AML-193 (cell line): ENCODE data around the gene ZNF681.
"Not testable (repeated sequence)": the region's sequence is repeated elsewhere in the genome, so short reads cannot be mapped to it uniquely, and the experiment has no call there.

Source experiments
- DNase-seq, 2 experiments: peaks; one replicate each; lab custom pipeline; 2025; lab: John Stamatoyannopoulos, UW

ZNF681 gene

DNA sequence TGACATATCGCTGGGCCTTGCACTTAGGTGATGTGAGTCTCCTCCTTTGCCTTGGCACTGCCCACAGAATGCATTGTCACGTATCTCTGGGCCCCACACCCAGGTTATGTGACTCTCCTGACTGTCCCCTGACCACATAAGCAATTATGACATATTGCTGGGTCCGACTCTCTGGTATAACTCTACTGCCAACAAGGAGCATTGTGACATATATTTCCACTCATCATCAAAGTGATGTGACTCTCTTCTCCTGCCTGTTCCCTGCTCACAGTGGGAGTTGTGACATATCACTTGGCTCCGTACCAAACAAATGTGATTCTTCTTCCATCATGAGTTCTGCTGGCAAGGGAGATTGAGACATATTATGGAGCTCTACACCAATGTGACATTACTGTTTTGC, 15.4 kb upstream of the ZNF681 start:
- peak in 1 of 2 experiments; percentile 65 for DNase-seq

DNA sequence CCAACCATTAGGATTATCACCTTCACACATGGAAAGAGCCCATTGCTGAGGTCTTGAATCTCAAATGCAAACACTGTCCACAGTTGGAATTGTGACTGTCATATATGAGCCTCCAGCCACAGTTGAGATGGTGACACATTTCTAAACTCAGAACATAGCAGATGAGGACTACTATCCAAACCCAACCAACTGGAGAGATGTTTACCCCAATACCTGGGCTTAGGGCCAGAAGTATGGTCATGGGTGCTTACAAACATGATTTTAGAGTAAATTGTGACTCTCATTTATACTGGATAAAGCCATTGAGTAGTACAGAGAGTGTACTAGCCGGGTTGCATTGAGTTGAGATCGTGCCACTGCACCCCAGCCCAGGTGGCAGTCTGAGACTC, 14.0 kb upstream of the ZNF681 start:
- no peak for DNase-seq

DNA sequence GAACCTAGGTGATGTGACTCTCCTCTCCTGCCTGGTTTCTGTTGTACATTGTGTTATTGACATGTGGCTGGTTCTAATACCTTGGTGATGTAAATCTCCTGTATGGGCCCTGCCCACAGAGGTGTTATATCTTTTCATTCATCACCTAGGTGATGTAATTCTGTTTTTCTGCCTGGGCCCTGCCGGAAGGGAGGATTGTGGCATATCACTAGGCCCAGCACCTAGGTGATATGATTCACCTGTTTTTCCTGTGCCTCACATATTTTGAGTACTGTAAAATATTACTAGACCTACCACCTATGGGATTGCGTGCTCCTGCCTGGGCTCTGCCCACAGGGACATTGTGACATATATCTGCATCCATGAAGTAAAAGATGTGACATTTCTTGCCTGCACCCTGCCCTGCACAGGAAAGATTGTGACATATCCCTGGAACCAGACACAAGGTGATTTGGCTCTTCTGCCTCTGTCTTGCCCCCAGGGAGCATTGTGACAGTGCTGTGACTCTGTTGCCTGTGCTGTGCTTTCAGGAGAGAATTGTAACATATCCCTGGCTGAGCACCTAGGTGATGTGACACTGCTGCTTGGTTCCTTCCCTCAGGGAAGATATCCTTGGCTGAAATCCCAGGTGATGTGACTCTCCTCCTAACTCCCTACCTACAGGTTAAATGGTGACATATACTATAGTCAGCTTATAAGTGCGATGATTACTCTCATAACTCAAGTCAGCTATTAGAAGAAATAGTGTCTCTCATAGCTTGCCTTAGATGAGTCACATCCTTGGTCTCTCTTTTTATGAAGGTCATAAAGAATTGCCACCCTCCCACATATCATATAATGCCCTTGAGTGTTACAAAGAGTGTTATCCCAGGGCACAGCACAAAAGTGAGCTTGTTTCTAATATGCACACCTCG, 13.3 kb upstream of the ZNF681 start:
- DNase-seq, result no peak

DNA sequence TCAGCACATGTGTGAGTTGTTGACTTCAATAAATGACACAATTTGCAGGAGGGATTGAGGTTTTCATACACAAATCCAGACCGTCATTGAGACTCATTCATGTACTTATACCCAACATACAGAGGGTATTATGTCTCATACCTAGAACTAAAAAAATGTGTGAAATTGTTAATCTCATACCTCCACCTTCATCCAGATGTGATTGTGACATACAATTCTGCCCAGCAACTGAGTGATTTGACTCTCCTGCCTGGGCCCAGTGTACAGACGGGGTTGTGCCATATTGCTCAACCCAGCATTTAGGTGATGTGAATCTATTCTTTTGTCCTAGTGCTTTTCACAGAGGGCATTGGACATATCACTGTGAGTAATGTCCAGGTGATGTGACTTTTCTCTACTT, 12.6 kb upstream of the ZNF681 start:
- no peak for DNase-seq

DNA sequence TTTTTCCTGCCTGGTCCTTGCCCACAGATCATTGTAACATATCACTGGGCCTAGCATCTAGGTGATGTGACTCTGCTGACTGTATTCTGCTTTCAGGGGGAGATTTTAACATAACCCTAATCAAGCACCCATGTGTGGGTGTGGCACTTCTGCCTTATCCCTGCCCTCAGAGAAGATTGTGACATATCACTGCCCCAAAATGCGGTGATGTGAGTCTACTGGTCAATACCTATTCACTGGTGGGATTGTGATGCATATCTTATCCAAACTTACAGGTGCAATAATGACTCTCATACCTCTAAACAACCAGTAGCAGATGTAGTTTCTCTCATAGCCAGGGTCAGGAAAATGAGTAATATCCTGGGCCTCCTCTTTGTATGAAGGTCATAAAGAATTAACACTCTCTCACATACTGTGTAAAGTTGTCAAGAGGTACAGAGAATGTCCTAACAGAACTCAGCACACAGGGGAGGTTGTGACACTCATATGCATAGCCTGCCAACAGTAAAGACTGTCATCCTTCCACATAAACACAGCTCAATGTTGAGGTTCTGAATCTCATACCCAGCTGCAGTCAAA, 12.1 kb upstream of the ZNF681 start:
- no peak for DNase-seq

DNA sequence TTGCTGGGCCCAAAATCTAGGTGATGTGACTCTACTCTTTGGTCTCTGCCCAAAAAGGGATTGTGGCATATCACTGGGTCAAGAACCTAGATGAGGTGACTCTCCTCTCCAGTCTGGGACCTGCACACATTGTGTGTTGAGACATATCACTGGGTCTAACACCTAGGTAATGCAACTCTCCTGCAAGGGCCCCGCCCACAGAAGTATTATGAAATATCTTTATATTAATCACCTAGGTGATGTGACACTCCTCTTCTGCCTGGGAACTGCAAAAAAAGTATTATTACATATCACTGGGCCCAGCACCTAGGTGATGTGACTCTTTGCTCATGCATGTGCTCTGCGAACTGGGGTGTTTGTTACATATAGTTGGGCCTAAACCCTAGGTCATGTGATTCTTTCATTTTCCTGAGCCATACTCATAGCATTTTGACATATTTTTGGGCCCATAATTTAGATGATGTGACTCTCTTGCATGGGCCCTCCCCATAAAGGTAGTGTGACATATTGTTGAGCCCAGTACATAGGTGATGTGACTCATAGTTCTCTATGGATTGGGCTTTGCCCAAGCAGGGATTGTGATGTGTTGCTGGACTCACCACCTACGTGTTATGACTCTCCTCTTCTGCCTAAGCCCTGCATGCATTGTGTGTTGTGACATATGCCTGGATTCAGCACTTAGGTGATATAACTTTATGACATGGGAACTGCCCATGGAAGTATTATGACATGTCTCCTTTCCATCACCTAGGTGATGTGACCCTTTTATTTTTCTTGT, 11.2 kb upstream of the ZNF681 start:
- DNase-seq, result no peak

DNA sequence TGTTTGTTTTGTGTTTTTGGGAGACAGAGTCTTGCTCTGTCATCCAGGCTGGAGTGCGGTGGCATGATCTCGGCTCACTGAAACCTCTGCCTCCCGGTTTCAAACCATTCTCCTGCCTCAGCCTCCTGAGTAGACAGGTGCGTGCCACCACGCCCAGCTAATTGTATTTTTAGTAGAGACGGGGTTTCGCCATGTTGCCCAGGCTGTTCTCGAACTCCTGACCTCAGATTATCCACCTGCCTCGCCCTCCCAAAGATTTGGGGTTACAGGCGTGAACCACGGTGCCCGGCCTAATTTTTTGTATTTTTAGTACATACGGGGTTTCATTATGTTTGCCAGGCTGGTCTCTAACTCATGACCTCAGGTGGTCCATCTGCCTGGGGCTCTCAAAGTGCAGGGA, 8.3 kb upstream of the ZNF681 start:
- no peak for DNase-seq

DNA sequence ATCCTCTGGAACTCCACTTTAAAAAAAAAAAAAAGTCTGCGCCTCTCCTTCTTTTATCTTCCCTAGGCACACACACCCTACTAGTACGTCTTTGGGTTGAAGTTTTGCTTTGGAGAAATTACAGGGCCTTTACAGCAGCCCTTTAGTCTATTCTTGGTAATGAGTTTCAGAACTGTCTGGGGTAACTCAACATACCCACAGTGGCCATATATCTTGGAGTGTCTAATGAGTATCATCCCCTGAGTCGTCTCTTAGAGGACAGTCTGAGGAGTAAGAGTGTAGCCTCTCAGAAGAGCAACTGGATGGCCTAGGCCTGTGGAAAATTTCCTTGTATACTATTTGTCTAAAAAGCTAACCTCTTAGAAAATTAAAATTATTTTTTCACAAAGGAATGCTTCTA, 6.1 kb upstream of the ZNF681 start:
- DNase-seq, result no peak

DNA sequence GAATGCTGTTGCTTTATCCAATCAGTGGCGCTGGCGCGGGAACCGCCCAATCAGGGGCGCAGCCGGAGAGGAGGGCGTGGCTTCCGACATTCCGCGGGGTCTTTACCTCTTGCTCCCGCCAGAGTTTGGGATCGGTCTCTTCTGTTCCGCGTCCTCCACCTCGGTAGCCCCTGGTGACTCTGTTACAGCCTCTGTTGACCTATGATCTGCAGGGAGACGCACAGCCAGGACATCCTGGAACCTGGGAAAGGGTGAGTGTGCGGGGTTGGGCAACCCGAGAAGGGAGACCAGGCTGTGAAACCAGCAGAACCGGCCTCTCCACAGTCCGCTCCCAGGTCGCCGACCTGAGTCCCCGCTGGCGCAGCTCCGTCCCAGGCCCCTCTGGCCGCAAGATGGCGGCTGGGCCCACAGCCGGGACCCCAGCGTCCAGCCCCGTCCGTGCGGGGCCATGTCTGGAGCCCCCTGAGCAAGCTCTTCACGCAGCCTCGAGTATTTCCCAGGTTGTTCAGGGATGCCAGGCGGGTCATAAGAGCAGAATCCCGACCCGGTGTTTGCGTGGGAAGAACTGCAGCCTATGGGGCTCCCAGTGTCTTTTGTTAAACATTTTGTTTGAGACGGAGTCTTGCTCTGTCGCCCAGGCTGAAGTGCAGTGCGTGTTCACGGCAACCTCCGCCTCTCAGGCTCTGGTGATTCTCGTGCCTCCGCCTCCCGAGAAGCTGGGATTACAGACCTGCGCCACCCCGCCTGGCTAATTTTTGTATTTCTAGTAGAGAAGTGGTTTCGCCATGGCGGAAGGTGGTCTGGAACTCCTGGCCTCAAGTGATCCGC, 4.4 kb upstream of the ZNF681 start:
- peak; percentile 59 to 64 for DNase-seq

DNA sequence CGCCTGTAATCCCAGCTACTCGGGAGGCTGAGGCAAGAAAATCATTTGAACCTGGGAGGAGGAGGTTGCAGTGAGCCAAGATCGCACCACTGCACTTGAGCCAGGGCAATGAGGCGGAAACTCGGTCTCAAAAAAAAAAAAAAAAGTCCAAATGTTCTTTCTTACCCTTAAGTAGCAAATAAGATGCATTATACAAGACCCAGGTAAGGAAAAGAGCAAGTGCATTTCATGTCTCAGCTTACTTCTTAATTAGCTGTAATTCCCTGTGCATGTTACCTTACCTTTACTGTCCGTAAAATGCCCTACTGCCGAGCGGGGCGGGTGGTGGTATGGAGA, 3.8 kb upstream of the ZNF681 start:
- DNase-seq, result no peak

DNA sequence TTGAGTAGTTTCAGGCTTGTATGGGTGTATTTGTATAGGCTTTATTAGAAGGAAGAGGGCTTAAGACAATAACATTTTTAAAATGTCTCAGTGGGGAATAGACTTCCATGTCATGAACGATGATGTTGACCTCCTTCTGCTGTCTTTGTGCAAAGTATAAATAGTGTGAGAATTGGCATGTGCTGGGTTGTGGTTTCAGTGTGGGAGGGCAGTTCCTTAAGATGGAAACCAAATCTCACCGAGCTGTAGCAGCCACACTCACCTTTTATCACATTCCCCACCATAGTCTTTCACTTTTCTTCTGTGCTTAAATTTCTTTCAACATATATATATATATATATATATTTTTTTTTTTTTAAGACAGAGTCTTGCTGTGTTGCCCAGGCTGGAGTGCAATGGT, 1.6 kb upstream of the ZNF681 start:
- DNase-seq, result not testable (repeated sequence)

DNA sequence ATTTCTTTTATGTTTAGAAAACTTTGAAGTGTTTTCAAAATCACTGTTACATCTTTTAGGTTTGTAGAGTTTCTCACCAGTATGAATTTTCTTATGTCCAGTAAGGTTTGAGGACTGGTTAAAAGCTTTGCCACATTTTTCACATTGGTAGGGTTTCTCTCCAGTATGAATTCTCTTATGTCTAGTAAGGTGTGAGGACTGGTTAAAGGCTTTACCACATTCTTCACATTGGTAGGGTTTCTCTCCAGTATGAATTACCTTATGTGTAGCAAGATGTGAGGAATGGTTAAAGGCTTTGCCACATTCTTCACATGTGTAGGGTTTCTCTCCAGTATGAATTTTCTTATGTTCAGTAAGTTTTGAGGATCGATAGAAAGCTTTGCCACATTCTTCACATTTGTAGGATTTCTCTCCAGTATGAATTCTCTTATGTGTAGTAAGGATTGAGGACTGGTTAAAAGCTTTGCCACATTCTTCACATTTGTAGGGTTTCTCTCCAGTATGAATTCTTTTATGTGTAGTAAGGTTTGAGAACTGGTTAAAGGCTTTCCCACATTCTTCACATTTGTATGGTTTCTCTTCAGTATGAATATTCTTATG, 15.0 kb downstream of the ZNF681 start:
- not testable (repeated sequence) for DNase-seq

DNA sequence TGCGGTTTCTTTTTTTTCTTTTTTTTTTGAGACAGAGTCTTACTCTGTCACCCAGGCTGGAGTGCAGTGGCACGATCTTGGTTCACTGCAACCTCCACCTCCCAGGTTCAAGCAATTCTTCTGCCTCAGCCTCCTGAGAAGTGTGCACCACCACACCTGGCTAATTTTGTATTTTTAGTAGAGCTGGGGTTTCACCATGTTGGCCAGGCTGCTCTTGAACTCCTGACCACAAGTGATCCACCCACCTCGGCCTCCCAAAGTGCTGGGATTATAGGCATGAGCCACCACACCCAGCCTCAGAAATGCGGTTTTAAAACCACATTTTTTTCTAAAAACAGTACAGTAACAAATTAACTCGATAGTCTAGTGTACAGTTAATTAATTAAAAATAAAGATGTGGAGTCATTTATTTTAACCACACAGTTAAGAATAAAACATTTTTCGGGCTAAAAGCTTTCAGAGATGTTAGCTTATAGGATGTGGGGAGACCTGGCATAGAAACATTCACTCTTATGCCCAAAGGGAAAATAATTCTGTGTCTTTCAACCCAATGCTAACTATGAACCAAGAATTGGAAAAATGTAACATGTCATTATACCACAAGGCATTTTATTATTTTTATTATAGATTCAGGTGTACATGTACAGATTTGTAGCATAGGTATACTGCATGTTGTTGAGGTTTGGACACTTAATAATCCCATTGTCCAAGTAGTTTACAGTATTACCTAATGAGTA, 27.8 kb downstream of the ZNF681 start:
- not testable (repeated sequence) for DNase-seq

DNA sequence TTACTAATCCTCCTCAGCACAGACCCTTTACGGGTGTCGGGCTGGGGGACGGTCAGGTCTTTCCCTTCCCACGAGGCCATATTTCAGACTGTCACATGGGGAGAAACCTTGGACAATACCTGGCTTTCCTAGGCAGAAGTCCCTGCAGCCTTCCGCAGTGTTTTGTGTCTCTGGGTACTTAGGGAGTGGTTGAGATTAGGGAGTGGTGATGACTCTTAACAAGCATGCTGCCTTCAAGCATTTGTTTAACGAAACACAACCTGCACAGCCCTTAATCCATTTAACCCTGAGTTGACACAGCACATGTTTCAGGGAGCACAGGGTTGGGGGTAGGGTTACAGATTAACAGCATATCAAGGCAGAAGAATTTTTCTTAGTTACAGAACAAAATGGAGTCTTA, 34.5 kb downstream of the ZNF681 start:
- DNase-seq, result not testable (repeated sequence)

DNA sequence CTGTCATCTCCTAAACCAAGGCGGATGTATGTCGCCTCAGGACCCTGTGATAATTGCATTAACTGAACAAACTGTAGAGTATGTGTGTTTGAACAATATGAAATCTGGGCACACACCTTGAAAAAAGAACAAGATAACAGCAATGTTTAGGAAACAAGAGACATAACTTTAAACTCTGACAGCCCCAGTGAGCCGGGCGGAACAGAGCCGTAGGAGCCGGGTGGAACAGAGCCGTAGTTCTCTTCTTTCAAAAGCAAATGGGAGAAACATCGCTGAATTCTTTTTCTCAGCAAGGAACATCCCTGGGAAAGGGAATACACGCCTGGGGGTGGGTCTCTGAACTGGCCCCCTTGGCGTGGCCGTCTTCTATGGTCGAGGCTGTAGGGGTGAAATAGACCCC, 39.9 kb downstream of the ZNF681 start:
- no peak for DNase-seq

DNA sequence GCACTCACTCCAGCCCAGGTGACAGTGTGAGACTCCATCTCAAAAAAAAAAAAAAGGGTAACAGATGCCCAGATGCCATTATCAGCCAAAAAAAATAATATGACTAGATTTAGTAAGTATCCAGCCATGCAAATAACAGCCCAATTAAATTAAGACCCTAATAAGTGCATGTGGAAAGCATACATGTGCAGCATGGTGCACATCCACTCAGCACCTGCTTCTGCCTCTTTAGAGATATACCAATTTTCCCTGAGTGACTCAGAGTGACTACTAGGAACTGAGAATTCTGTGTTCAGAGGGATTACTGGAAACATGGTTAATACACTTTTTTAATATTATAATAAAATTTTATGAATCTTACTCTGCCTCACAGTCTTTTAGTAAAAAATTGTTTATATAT, 41.9 kb downstream of the ZNF681 start:
- DNase-seq, result no peak

DNA sequence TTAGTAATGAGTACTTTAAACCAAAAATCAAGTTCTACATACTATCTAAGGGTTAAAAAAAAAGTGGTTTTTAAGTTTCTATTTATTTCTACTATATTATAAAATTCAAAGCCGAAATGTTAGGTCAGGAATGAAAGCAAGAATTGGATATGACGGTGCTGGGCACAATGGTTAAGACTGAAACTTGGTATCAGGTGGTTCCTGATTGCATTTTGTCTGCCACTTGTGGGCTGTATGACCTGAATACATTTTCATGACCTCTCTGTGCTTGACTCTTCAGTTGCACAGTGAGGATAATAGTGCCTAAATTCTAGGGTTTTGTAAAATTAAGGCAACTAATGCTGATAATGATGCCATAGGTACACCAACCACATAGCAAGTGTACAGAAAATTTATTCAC, 49.3 kb downstream of the ZNF681 start:
- no peak for DNase-seq

DNA sequence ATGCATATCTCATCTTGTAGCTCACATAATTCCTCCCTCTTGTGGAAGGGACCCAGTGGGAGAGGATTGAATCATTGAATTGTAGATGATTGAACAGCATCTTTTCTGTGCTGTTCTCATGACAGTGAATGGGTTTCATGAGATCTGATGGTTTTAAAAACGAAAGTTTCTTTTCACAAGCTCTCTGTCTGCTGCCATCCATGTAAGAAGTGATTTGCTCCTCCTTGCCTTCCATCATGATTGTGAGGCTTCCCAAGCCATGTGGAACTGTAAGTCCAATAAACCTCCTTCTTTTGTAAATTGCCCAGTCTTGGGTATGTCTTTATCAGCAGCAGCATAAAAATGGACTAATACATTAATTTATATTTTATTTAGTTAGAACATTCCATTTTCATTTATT, 52.0 kb downstream of the ZNF681 start:
- no peak for DNase-seq

DNA sequence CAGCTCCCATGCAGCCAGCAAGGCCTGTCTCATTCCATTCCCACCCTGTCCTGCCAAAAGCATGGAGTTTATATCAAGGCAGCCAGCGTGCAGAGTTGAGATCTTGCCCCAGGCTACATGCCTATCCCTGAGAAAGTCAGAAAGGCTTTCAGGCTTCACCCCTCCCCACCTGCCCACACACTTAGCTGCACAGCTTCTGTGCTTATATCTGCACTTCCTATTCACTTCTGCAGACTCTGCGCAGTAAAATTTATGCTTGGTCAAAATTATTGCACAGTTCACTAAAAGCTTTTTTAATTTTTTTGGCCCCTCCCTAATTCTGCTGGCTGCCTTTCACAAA, 59.2 kb downstream of the ZNF681 start:
- no peak for DNase-seq

DNA sequence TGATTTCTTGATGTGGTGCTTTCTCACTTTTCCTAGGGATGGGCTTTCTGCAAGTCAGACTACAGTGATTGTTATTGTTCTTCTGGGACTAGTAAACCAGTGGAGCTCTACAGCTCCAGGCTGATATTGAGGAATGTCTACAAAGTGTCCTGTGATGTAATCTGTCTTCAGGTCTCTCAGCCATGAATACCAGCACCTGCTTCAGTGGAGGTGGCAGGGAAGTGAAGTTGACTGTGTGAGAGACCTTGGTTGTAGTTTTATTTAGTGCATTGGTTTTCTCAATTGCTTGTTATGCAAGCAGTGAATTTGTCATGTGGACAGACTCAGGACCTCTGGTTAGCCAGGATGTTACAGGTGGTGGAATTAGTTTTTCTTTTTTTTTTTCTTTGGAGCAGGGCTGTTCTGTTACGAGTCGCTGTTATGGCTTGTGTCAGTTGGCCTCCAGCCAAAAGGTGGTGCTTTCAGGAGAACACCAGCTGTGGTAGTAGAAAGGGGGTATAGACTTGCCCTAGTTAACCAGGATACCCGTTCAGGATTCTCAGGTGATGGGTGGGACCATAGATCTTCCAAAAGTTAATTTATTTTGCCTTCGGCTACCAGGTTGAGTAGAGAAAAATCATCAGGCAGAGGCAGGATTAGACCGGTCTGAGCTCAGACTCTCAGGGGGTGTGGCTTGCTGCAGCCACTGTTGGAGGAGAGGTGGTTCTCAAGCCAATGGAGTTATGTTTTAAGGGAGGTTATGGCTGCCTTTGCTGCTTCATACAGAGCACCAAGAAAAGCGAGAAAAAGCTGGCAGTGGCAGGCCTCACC, 59.8 kb downstream of the ZNF681 start:
- DNase-seq, result no peak
